SU-DHL-6 (cell line): ENCODE results near the gene TNS3.

Experiments used
- H2AFZ ChIP-seq: fragments of 200-600 bp; sonication (generic); 2 replicates; pipeline ENCODE4 v1.6.1; 2014; ENCODE audit warnings: low read depth, mild to moderate bottlenecking, moderate library complexity, mixed read lengths, antibody characterized with exemption, low read length; ENCODE audit not compliant: severe bottlenecking
- H3F3A ChIP-seq: fragments of 200-600 bp; shearing (Covaris generic); 2 replicates; pipeline ENCODE4 v1.6.0; 2016; ENCODE audit warnings: antibody characterized with exemption, mild to moderate bottlenecking; ENCODE audit not compliant: insufficient read depth
- H3K27ac ChIP-seq: fragments of 200-600 bp; sonication (generic); 2 replicates; pipeline ENCODE4 v1.5.1; 2016; ENCODE audit warnings: low read depth, mild to moderate bottlenecking, low read length, moderate library complexity, mixed read lengths
- H3K27me3 ChIP-seq: fragments of 200-600 bp; sonication (generic), shearing (Covaris generic); 2 replicates; pipeline ENCODE4 v1.6.0; 2014; ENCODE audit warnings: mild to moderate bottlenecking, low read length
- H3K36me3 ChIP-seq: fragments of 200-600 bp; sonication (generic); 2 replicates; pipeline ENCODE4 v1.6.1; 2014; ENCODE audit warnings: mild to moderate bottlenecking, low read length, mixed read lengths
- H3K4me2 ChIP-seq: fragments of 300-600, 200-600 bp; shearing (Covaris generic), sonication (generic); 2 replicates; pipeline ENCODE4 v1.6.0; 2014; ENCODE audit warnings: low read length, low read depth, mild to moderate bottlenecking; ENCODE audit not compliant: poor library complexity, severe bottlenecking
- H3K4me3 ChIP-seq: fragments of 200-600 bp; sonication (generic); 2 replicates; pipeline ENCODE4 v1.5.1; 2014; ENCODE audit warnings: antibody characterized with exemption, low read length, mild to moderate bottlenecking, mixed read lengths; ENCODE audit not compliant: insufficient read depth, poor library complexity, severe bottlenecking
- H3K79me2 ChIP-seq: fragments of 200-600 bp; sonication (generic); 2 replicates; pipeline ENCODE4 v1.6.1; 2014; ENCODE audit warnings: mild to moderate bottlenecking, low read length, moderate library complexity; ENCODE audit not compliant: insufficient read depth
- H3K9ac ChIP-seq: fragments of 200-600 bp; sonication (generic); 2 replicates; pipeline ENCODE4 v1.7.0; 2014; ENCODE audit warnings: mild to moderate bottlenecking, low read length
- H3K9me2 ChIP-seq: fragments of 200-600 bp; sonication (generic); replicated peaks from 2 replicates; pipeline ENCODE4 v1.6.1; 2014; ENCODE audit warnings: low read length; ENCODE audit not compliant: insufficient read depth
- H3K9me3 ChIP-seq: fragments of 200-600 bp; sonication (generic); 2 replicates; pipeline ENCODE4 v1.6.1; 2014; ENCODE audit warnings: low read length, mixed read lengths; ENCODE audit not compliant: insufficient read depth
- H4K20me1 ChIP-seq: fragments of 200-600 bp; sonication (generic); 2 replicates; pipeline ENCODE4 v1.6.1; 2014; ENCODE audit warnings: low read depth, mild to moderate bottlenecking, antibody characterized with exemption, low read length, moderate library complexity, mixed read lengths
- CTCF ChIP-seq: fragments of 200-600 bp; sonication (generic); IDR thresholded peaks from one replicate; pipeline ENCODE4 v1.5.1; 2017; ENCODE audit warnings: antibody characterized with exemption, mild to moderate bottlenecking, low read length, moderate library complexity; ENCODE audit not compliant: insufficient read depth, poor library complexity, severe bottlenecking
- EZH2phosphoT487 ChIP-seq: fragments of 200-600 bp; sonication (generic), shearing (Covaris generic); conservative IDR thresholded peaks from 2 replicates; pipeline ENCODE4 v1.6.1; 2018; ENCODE audit warnings: mild to moderate bottlenecking, antibody characterized with exemption, low read length, moderate library complexity, mixed read lengths

TNS3 gene

GRCh38 chr7:47369736-47370135 lies 212.2 kb downstream of the TNS3 start:
- TF ChIP-seq CTCF (no peak), EZH2phosphoT487 (no peak)
- H4K20me1 ChIP-seq: no peaks in the 10 kb centered on the region
- no peaks in the 10 kb centered on the region for H3K79me2 ChIP-seq

GRCh38 chr7:47368190-47368812 lies 213.6 kb downstream of the TNS3 start:
- no peaks in the 10 kb centered on the region for H3K27me3 ChIP-seq
- H3K27ac ChIP-seq: no peak overlapping the region
- no peaks in the 10 kb centered on the region for H3K9me2 ChIP-seq
- TF ChIP-seq EZH2phosphoT487: no peak
- TF ChIP-seq CTCF: no peak
- H4K20me1 ChIP-seq: no peaks in the 10 kb centered on the region
- peaks cover 5% of the 10 kb centered on the region for H3K79me2 ChIP-seq
- H3K4me3 ChIP-seq: no peak overlapping the region
- H3K9me3 ChIP-seq: no peaks in the 10 kb centered on the region
- no peak overlapping the region for H2AFZ ChIP-seq
- no peaks in the 10 kb centered on the region for H3F3A ChIP-seq
- H3K9ac ChIP-seq: no peak overlapping the region
- no peaks in the 10 kb centered on the region for H3K36me3 ChIP-seq
- H3K4me2 ChIP-seq: no peak overlapping the region

More at GRCh38 chr7:47369736-47370135, 212.2 kb downstream of the TNS3 start:
- Histone ChIP-seq H3K4me2 (no peak overlapping the region), H3K9ac (no peak overlapping the region), H3K27me3 (no peaks in the 10 kb centered on the region), H2AFZ (no peak overlapping the region), H3K27ac (no peak overlapping the region), H3K4me3 (no peak overlapping the region), H3K9me3 (no peaks in the 10 kb centered on the region), H3K36me3 (no peaks in the 10 kb centered on the region), H3K9me2 (no peaks in the 10 kb centered on the region), H3F3A (no peaks in the 10 kb centered on the region)

- Histone ChIP-seq H3K79me2 (peaks cover 8% of the 10 kb centered on the region), H3K9ac (no peak overlapping the region), H3K36me3 (no peaks in the 10 kb centered on the region), H3K9me3 (no peaks in the 10 kb centered on the region), H2AFZ (no peak overlapping the region), H3K27me3 (no peaks in the 10 kb centered on the region), H3F3A (no peaks in the 10 kb centered on the region), H4K20me1 (no peaks in the 10 kb centered on the region), H3K9me2 (no peaks in the 10 kb centered on the region), H3K4me3 (no peak overlapping the region), H3K4me2 (no peak overlapping the region), H3K27ac (no peak overlapping the region)
- TF ChIP-seq CTCF: no peak
- no peak for TF ChIP-seq EZH2phosphoT487
Measured at GRCh38 chr7:47367369-47367768, 214.5 kb downstream of the TNS3 start.
